Measurements from ENCODE around the gene CNTFR.

Gene CNTFR

DNA sequence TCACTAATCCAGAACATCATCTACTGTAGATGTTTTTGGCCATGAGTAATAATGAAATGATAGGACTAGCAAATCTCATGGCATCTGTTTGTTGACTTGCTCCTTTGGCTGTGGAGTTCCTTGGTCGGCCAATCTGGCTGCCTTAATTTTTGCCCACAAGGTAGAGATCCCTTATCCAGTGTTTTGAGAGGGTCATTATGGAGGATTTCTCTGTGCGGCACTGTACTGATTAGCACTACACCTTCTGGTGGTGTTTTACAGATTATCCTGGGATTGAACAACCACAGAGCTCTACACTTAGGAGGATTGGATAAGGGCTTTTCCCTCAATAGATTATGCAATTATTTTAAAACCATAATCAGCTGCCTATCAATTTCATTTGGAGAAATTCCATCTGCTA is 63.5 kb downstream of the CNTFR start:
- peaks cover 10% of the 10 kb centered on the region for H3K4me1 ChIP-seq (ENCODE audit: control insufficient read depth, insufficient read depth, low read depth, low read length)
- H3K4ac ChIP-seq (ENCODE audit: low read depth in 1 of 2, low read length in 2 of 2) = no peak overlapping the region
- no peak overlapping the region for H2AK5ac ChIP-seq (ENCODE audit: low read length, severe bottlenecking)
- H3K18ac ChIP-seq (ENCODE audit: low read depth in 1 of 2, low read length in 2 of 2) = no peak overlapping the region
- no peak overlapping the region for H3K14ac ChIP-seq (ENCODE audit: low read length in 2 of 2)
- no peak overlapping the region for H4K91ac ChIP-seq (ENCODE audit: low read length)
- no peak overlapping the region for H3K4me2 ChIP-seq (ENCODE audit: low read length, poor library complexity, severe bottlenecking)
- H4K8ac ChIP-seq (ENCODE audit: low read length) = no peak overlapping the region
- no peak overlapping the region for H2BK5ac ChIP-seq (ENCODE audit: low read depth, low read length, poor library complexity, severe bottlenecking)
- H3K36me3 ChIP-seq (ENCODE audit: control insufficient read depth in 1 of 2, insufficient read depth in 2 of 2, low read depth in 1 of 2, low read length in 2 of 2) = no peaks in the 10 kb centered on the region
- H2BK12ac ChIP-seq (ENCODE audit: low read length in 2 of 2) = no peak overlapping the region
- no peak for DNase-seq
- no peak overlapping the region for H2BK120ac ChIP-seq (ENCODE audit: low read depth, low read length)
- H3K23ac ChIP-seq (ENCODE audit: low read length in 2 of 2) = no peak overlapping the region
- peaks cover 41 to 43% of the 10 kb centered on the region in 2 experiments for H3K27me3 ChIP-seq (ENCODE audit: control insufficient read depth in 1 of 2, insufficient read depth in 1 of 2, low read length in 2 of 2)
- 82% methylated on average over 1 of the region's 2 CpGs for WGBS
- H3K27ac ChIP-seq (ENCODE audit: low read length, poor library complexity, severe bottlenecking) = no peak overlapping the region
- H2AFZ ChIP-seq (ENCODE audit: low read depth, low read length) = no peak overlapping the region
- no peak overlapping the region for H3K9ac ChIP-seq (ENCODE audit: low read length)
- no peak overlapping the region for H3K4me3 ChIP-seq (ENCODE audit: insufficient read depth in 1 of 2, low read depth in 1 of 2, low read length in 2 of 2)
- no peak overlapping the region for H2BK15ac ChIP-seq (ENCODE audit: low read depth, poor library complexity, severe bottlenecking)
- H3K79me1 ChIP-seq (replicated peaks; ENCODE audit: low read length, poor library complexity, severe bottlenecking) = no peaks in the 10 kb centered on the region
- H3K9me3 ChIP-seq (ENCODE audit: control insufficient read depth, low read length) = no peaks in the 10 kb centered on the region

GRCh38 chr9:34524349-34524748 is 65.2 kb downstream of the CNTFR start:
- H3K4ac ChIP-seq (ENCODE audit: low read depth in 1 of 2, low read length in 2 of 2) = no peak overlapping the region
- H2BK12ac ChIP-seq (ENCODE audit: low read length in 2 of 2) = no peak overlapping the region
- H3K79me1 ChIP-seq (replicated peaks; ENCODE audit: low read length, poor library complexity, severe bottlenecking) = no peaks in the 10 kb centered on the region
- H2BK5ac ChIP-seq (ENCODE audit: low read depth, low read length, poor library complexity, severe bottlenecking) = no peak overlapping the region
- WGBS = 81% methylated on average over 3 of the region's 3 CpGs
- H2BK15ac ChIP-seq (ENCODE audit: low read depth, poor library complexity, severe bottlenecking) = no peak overlapping the region
- no peak overlapping the region for H2AFZ ChIP-seq (ENCODE audit: low read depth, low read length)
- no peak overlapping the region for H3K9ac ChIP-seq (ENCODE audit: low read length)
- H4K8ac ChIP-seq (ENCODE audit: low read length) = no peak overlapping the region
- no peaks in the 10 kb centered on the region for H3K9me3 ChIP-seq (ENCODE audit: control insufficient read depth, low read length)
- no peak overlapping the region for H4K91ac ChIP-seq (ENCODE audit: low read length)
- H3K14ac ChIP-seq (ENCODE audit: low read length in 2 of 2) = no peak overlapping the region
- no peak for DNase-seq
- H2BK120ac ChIP-seq (ENCODE audit: low read depth, low read length) = no peak overlapping the region
- no peak overlapping the region for H3K4me2 ChIP-seq (ENCODE audit: low read length, poor library complexity, severe bottlenecking)
- H3K27ac ChIP-seq (ENCODE audit: low read length, poor library complexity, severe bottlenecking) = no peak overlapping the region
- no peak overlapping the region for H3K23ac ChIP-seq (ENCODE audit: low read length in 2 of 2)
- H3K27me3 ChIP-seq (ENCODE audit: control insufficient read depth in 1 of 2, insufficient read depth in 1 of 2, low read length in 2 of 2) = peaks cover 57 to 58% of the 10 kb centered on the region in 2 experiments
- no peak overlapping the region for H2AK5ac ChIP-seq (ENCODE audit: low read length, severe bottlenecking)
- no peak overlapping the region for H3K18ac ChIP-seq (ENCODE audit: low read depth in 1 of 2, low read length in 2 of 2)
- H3K36me3 ChIP-seq (ENCODE audit: control insufficient read depth in 1 of 2, insufficient read depth in 2 of 2, low read depth in 1 of 2, low read length in 2 of 2) = no peaks in the 10 kb centered on the region
- H3K4me3 ChIP-seq (ENCODE audit: insufficient read depth in 1 of 2, low read depth in 1 of 2, low read length in 2 of 2) = no peak overlapping the region
- peaks cover 10% of the 10 kb centered on the region for H3K4me1 ChIP-seq (ENCODE audit: control insufficient read depth, insufficient read depth, low read depth, low read length)

DNA sequence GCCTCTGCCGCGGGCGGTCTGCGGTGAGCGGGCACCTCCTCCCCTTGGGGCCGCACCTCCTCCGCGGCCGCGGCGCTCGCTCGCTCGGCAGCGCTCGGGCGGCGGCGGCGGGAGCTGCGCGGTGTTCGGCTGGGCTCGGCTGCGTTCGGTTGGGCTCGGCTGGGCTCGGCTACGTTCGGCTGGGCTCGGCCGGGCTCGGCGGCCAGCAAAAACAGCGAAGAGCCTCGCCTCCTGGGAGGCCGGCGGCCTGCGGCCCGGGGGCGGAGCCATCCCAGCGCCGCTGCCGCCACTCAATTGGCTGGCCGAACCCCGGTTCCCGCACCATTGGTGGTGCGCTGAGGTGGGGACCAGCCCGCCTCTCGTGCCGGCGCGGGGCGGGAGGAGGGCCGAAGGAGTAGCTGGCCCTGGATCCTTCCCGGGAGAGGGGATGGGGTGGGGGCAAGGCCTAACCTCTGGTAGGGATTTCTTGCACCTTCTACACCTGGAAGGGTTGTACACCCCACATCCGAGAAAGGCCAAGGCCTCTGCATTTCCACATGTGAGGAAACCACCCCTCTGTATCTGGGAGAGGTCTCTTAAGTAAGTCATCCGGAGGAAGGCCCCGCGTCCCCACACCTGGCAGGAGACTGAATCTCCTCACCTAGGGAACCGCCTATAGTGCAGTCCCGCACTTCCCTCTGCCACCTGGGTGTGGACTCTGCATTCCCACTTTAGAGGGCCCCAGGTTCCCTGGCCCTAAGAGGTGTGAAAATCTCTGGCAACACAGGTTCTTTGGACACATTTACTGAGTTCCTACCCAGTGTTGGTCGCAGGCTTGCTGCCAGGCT is 66.3 kb downstream of the CNTFR start, which contains the start of gene ENHO:
ENHO (minus strand) TSS at position 20 of the 827 bp plus-strand sequence. CDS start 1,295 bp downstream, outside the sequence.
- Histone ChIP-seq H2BK120ac (ENCODE audit: low read depth, low read length) (no peak within 1 kb of the TSS), H2BK5ac (ENCODE audit: low read depth, low read length, poor library complexity, severe bottlenecking) (no peak within 1 kb of the TSS), H3K9ac (ENCODE audit: low read length) (peak within 1 kb of the TSS; percentile 68), H3K9me3 (ENCODE audit: control insufficient read depth, low read length) (no peaks in the 10 kb centered on the region), H2BK12ac (ENCODE audit: low read length in 2 of 2) (no peak within 1 kb of the TSS), H4K8ac (ENCODE audit: low read length) (no peak within 1 kb of the TSS), H3K4me2 (ENCODE audit: low read length, poor library complexity, severe bottlenecking) (peak within 1 kb of the TSS; percentile 78), H3K27ac (ENCODE audit: low read length, poor library complexity, severe bottlenecking) (no peak within 1 kb of the TSS), H3K4me1 (ENCODE audit: control insufficient read depth, insufficient read depth, low read depth, low read length) (peaks cover 10% of the 10 kb centered on the region), H2AK5ac (ENCODE audit: low read length, severe bottlenecking) (no peak within 1 kb of the TSS), H3K14ac (ENCODE audit: low read length in 2 of 2) (no peak within 1 kb of the TSS), H3K23ac (ENCODE audit: low read length in 2 of 2) (no peak within 1 kb of the TSS), H3K79me1 (replicated peaks; ENCODE audit: low read length, poor library complexity, severe bottlenecking) (no peaks in the 10 kb centered on the region), H3K4ac (ENCODE audit: low read depth in 1 of 2, low read length in 2 of 2) (no peak within 1 kb of the TSS), H2BK15ac (ENCODE audit: low read depth, poor library complexity, severe bottlenecking) (peak within 1 kb of the TSS; percentile 15), H3K36me3 (ENCODE audit: control insufficient read depth in 1 of 2, insufficient read depth in 2 of 2, low read depth in 1 of 2, low read length in 2 of 2) (no peaks in the 10 kb centered on the region), H3K27me3 (ENCODE audit: control insufficient read depth in 1 of 2, insufficient read depth in 1 of 2, low read length in 2 of 2) (peaks cover 63% of the 10 kb centered on the region in 2 experiments), H3K4me3 (ENCODE audit: insufficient read depth in 1 of 2, low read depth in 1 of 2, low read length in 2 of 2) (peak within 1 kb of the TSS; percentile 45 to 74), H3K18ac (ENCODE audit: low read depth in 1 of 2, low read length in 2 of 2) (no peak within 1 kb of the TSS), H4K91ac (ENCODE audit: low read length) (no peak within 1 kb of the TSS), H2AFZ (ENCODE audit: low read depth, low read length) (peak within 1 kb of the TSS; percentile 34)
- DNase-seq = peak; percentile 83
- 7% methylated on average over 57 of the region's 63 CpGs for WGBS

DNA sequence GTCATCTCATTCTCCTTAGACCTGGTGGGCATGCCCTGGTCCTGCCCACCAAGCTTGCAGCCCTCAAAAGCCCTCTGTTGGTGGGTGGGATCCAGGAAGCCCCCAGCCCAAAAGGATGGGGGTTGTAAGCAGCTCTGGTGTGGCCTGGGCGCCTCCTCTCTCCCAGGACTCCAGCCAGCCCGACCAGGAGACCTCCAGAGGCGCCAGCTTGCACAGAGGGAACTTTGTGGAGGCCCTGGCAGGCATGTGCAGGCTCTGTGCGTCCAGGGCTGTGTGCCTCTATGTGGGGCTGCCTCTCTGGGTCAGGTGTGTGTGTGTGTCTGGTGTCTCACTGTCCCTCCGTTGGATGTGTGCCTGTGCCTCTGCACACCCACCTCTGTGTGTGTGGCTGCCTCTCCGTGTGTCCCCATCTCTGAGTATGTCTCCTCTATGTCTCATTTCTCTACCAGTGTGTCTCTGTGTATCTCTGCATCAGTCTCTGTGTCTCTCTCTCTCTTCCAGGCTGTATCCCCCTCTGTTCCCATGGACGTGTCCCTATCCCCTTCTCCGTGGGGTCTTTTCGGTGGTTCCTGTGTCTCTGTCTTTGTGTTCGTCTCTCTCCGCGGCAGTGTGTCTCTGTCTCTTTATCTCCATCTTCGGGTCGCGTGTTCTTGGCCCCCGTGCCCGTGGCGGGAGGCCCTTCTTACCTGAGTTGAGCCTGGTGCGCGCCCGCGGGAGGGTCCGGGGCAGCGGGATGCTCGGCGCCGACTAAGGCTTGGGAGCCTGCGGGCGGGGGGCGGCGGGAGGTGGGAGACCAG is 67.2 kb downstream of the CNTFR start:
- WGBS = 37% methylated on average over 18 of the region's 31 CpGs
- no peak overlapping the region for H2AK5ac ChIP-seq (ENCODE audit: low read length, severe bottlenecking)
- no peak overlapping the region for H3K18ac ChIP-seq (ENCODE audit: low read depth in 1 of 2, low read length in 2 of 2)
- no peak overlapping the region for H3K14ac ChIP-seq (ENCODE audit: low read length in 2 of 2)
- H3K36me3 ChIP-seq (ENCODE audit: control insufficient read depth in 1 of 2, insufficient read depth in 2 of 2, low read depth in 1 of 2, low read length in 2 of 2) = no peaks in the 10 kb centered on the region
- H3K4ac ChIP-seq (ENCODE audit: low read depth in 1 of 2, low read length in 2 of 2) = no peak overlapping the region
- peak overlapping the region; percentile 45 to 74 for H3K4me3 ChIP-seq (ENCODE audit: insufficient read depth in 1 of 2, low read depth in 1 of 2, low read length in 2 of 2)
- H2BK5ac ChIP-seq (ENCODE audit: low read depth, low read length, poor library complexity, severe bottlenecking) = no peak overlapping the region
- no peak overlapping the region for H4K91ac ChIP-seq (ENCODE audit: low read length)
- no peak overlapping the region for H2AFZ ChIP-seq (ENCODE audit: low read depth, low read length)
- peak overlapping the region; percentile 68 for H3K9ac ChIP-seq (ENCODE audit: low read length)
- no peak overlapping the region for H4K8ac ChIP-seq (ENCODE audit: low read length)
- no peak overlapping the region for H3K23ac ChIP-seq (ENCODE audit: low read length in 2 of 2)
- no peaks in the 10 kb centered on the region for H3K79me1 ChIP-seq (replicated peaks; ENCODE audit: low read length, poor library complexity, severe bottlenecking)
- H2BK15ac ChIP-seq (ENCODE audit: low read depth, poor library complexity, severe bottlenecking) = no peak overlapping the region
- no peak overlapping the region for H2BK12ac ChIP-seq (ENCODE audit: low read length in 2 of 2)
- DNase-seq = no peak
- H3K27me3 ChIP-seq (ENCODE audit: control insufficient read depth in 1 of 2, insufficient read depth in 1 of 2, low read length in 2 of 2) = peaks cover 65 to 69% of the 10 kb centered on the region in 2 experiments
- H2BK120ac ChIP-seq (ENCODE audit: low read depth, low read length) = no peak overlapping the region
- peak overlapping the region; percentile 66 for H3K4me2 ChIP-seq (ENCODE audit: low read length, poor library complexity, severe bottlenecking)
- no peak overlapping the region for H3K27ac ChIP-seq (ENCODE audit: low read length, poor library complexity, severe bottlenecking)
- H3K4me1 ChIP-seq (ENCODE audit: control insufficient read depth, insufficient read depth, low read depth, low read length) = peaks cover 10% of the 10 kb centered on the region
- H3K9me3 ChIP-seq (ENCODE audit: control insufficient read depth, low read length) = no peaks in the 10 kb centered on the region

Data from mesenchymal stem cell (in vitro differentiated cells and primary cell).